Measurements from ENCODE around the gene ADGRG6. TPM values are rescaled to one million over a fixed set of nuclear protein-coding genes. Genes with fewer than 3 reads are reported as not detected.
A peak's percentile ranks its signal among the peaks of the same experiment; 100 is the strongest.

The ADGRG6 gene
- total RNA-seq, 1 donor from 2014 or later = 35.3 TPM

GRCh38 chr6:142385352-142385751 lies 83.5 kb downstream of the ADGRG6 start:
- DNase-seq (ENCODE audit: low read depth) = no peak
- no peak overlapping the region for H3K4me3 ChIP-seq (ENCODE audit: low read depth, low read length)
- TF ChIP-seq, protein P1, sequence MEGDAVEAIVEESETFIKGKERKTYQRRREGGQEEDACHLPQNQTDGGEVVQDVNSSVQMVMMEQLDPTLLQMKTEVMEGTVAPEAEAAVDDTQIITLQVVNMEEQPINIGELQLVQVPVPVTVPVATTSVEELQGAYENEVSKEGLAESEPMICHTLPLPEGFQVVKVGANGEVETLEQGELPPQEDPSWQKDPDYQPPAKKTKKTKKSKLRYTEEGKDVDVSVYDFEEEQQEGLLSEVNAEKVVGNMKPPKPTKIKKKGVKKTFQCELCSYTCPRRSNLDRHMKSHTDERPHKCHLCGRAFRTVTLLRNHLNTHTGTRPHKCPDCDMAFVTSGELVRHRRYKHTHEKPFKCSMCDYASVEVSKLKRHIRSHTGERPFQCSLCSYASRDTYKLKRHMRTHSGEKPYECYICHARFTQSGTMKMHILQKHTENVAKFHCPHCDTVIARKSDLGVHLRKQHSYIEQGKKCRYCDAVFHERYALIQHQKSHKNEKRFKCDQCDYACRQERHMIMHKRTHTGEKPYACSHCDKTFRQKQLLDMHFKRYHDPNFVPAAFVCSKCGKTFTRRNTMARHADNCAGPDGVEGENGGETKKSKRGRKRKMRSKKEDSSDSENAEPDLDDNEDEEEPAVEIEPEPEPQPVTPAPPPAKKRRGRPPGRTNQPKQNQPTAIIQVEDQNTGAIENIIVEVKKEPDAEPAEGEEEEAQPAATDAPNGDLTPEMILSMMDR (conservative IDR thresholded peaks at IDR 0.05; ENCODE audit: low read depth, low read length) = no peak

DNA sequence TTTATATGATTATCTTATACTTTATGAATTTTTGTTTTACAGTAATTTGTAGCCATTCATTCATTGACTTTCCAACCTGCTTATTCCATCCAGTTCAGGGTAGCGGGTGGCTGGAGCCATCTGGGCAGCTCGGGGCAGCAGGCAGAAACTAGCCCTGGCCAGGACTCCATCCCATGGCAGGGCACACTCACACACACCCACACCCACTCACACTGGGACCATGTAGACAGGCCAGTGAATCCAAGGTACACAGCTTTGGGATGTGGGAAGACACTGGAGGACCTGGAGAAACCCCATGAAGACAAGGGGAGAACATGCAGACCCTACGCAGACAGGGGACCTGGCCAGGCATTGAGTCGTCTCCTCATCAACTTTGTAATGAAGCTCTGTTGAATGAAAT lies 84.8 kb downstream of the ADGRG6 start:
- H3K4me3 ChIP-seq (ENCODE audit: low read depth, low read length) = no peak overlapping the region
- TF ChIP-seq, protein P1 (conservative IDR thresholded peaks at IDR 0.05; ENCODE audit: low read depth, low read length) = no peak
- no peak for DNase-seq (ENCODE audit: low read depth)

DNA sequence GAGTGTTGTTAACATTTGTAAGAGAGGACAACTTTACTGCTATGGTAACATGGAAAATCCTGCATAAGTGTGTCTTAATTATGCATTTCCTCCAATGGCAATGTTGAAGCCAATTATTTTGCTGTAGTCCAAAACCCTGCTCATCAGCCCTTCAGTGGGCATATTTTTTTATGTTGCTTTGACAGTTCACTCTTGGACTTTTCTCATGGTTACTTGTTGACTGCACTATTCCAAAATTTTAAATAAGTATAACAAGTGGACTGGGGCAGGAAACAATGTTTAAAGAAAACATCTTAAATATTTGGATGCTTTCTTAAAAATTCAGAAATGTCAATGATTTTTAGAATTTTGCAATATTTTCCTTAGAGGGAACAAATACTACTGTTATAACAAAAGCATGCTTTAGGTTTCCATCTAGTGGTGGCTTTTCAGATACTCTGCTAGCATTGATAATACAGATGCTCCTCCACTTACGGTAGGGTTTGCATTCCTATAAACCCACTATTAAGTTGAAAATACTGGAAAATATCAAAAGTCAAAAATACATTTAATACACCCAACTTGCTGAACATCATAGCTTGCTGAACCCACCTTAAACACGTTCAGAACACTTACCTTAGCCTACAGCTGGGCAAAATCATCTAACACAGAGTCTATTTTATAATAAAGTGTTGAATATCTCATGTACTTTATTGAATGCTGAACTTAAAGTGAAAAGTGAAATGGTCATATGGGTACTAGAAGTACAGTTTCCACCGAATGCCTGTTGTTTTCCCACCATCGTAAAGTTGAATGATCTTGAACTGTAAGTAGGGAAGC lies 86.4 kb downstream of the ADGRG6 start:
- DNase-seq (ENCODE audit: low read depth) = no peak
- TF ChIP-seq, protein P1 (conservative IDR thresholded peaks at IDR 0.05; ENCODE audit: low read depth, low read length) = peak; percentile 72
- H3K4me3 ChIP-seq (ENCODE audit: low read depth, low read length) = no peak overlapping the region

- TF ChIP-seq, protein P1 (conservative IDR thresholded peaks at IDR 0.05; ENCODE audit: low read depth, low read length) = no peak
- no peak for DNase-seq (ENCODE audit: low read depth)
- no peak overlapping the region for H3K4me3 ChIP-seq (ENCODE audit: low read depth, low read length)
Observed at GRCh38 chr6:142395266-142395665, 93.5 kb downstream of the ADGRG6 start.

- no peak for DNase-seq (ENCODE audit: low read depth)
- no peak overlapping the region for H3K4me3 ChIP-seq (ENCODE audit: low read depth, low read length)
- TF ChIP-seq, protein P1 (conservative IDR thresholded peaks at IDR 0.05; ENCODE audit: low read depth, low read length) = no peak
Observed at GRCh38 chr6:142395768-142396231, 94.0 kb downstream of the ADGRG6 start.

GRCh38 chr6:142398353-142398752 lies 96.5 kb downstream of the ADGRG6 start:
- TF ChIP-seq, protein P1 (conservative IDR thresholded peaks at IDR 0.05; ENCODE audit: low read depth, low read length) = no peak
- no peak for DNase-seq (ENCODE audit: low read depth)
- no peak overlapping the region for H3K4me3 ChIP-seq (ENCODE audit: low read depth, low read length)

GRCh38 chr6:142399739-142400138 lies 97.9 kb downstream of the ADGRG6 start:
- no peak for DNase-seq (ENCODE audit: low read depth)
- H3K4me3 ChIP-seq (ENCODE audit: low read depth, low read length) = no peak overlapping the region
- TF ChIP-seq, protein P1 (conservative IDR thresholded peaks at IDR 0.05; ENCODE audit: low read depth, low read length) = no peak
